CD4-positive, alpha-beta T cell treated with Interleukin-2 at 100 ng/mL for 4 hours (primary cell): ENCODE data around the gene DYNC1I1.

Experiments used
- DNase-seq: peaks from one replicate; pipeline ENCODE4 v3.0.0-alpha.2; 2020; ENCODE audit warnings: low spot score

DYNC1I1 gene

GRCh38 chr7:95861041-95861440 lies 88.7 kb downstream of the DYNC1I1 start:
- no peak for DNase-seq

- no peak for DNase-seq
Observed at GRCh38 chr7:95863623-95864022, 91.3 kb downstream of the DYNC1I1 start.

GRCh38 chr7:95865716-95866371 lies 93.5 kb downstream of the DYNC1I1 start:
- DNase-seq: no peak

- DNase-seq: no peak
Observed at GRCh38 chr7:95867309-95867708, 95.0 kb downstream of the DYNC1I1 start.

GRCh38 chr7:95871075-95871848 lies 98.9 kb downstream of the DYNC1I1 start:
- no peak for DNase-seq

GRCh38 chr7:95871896-95872295 lies 99.5 kb downstream of the DYNC1I1 start:
- DNase-seq: no peak

- DNase-seq: no peak
Observed at GRCh38 chr7:95874129-95874528, 101.8 kb downstream of the DYNC1I1 start.

GRCh38 chr7:95874541-95875265 lies 102.3 kb downstream of the DYNC1I1 start:
- no peak for DNase-seq

GRCh38 chr7:95875519-95875918 lies 103.2 kb downstream of the DYNC1I1 start:
- DNase-seq: no peak

GRCh38 chr7:95878677-95879076 lies 106.3 kb downstream of the DYNC1I1 start:
- DNase-seq: no peak

- DNase-seq: no peak
Observed at GRCh38 chr7:95881597-95881996, 109.2 kb downstream of the DYNC1I1 start.

GRCh38 chr7:95883217-95883616 lies 110.9 kb downstream of the DYNC1I1 start:
- no peak for DNase-seq

- no peak for DNase-seq
Observed at GRCh38 chr7:95886501-95887090, 114.2 kb downstream of the DYNC1I1 start.

- DNase-seq: no peak
Observed at GRCh38 chr7:95893484-95893883, 121.1 kb downstream of the DYNC1I1 start.

- no peak for DNase-seq
Observed at GRCh38 chr7:95897557-95898251, 125.3 kb downstream of the DYNC1I1 start.

- DNase-seq: no peak
Observed at GRCh38 chr7:95899919-95900513, 127.7 kb downstream of the DYNC1I1 start.

GRCh38 chr7:95901006-95901405 lies 128.7 kb downstream of the DYNC1I1 start:
- DNase-seq: no peak

GRCh38 chr7:95904099-95904498 lies 131.7 kb downstream of the DYNC1I1 start:
- DNase-seq: no peak

- DNase-seq: no peak
Observed at GRCh38 chr7:95905167-95905566, 132.8 kb downstream of the DYNC1I1 start.

GRCh38 chr7:95906851-95907250 lies 134.5 kb downstream of the DYNC1I1 start:
- no peak for DNase-seq

- no peak for DNase-seq
Observed at GRCh38 chr7:95907337-95907736, 135.0 kb downstream of the DYNC1I1 start.

GRCh38 chr7:95908499-95908898 lies 136.1 kb downstream of the DYNC1I1 start:
- DNase-seq: no peak
